ENCODE measurements around the gene GJA4.

GRCh38 chr1:34761776-34762307 lies 31.0 kb upstream of the GJA4 start:
- TF ChIP-seq GABPA (IDR thresholded peaks at IDR 0.05; ENCODE audit: low read depth) = no peak
- TF ChIP-seq CTCF (IDR thresholded peaks at IDR 0.05) = no peak
- no peak for TF ChIP-seq RAD21 (IDR thresholded peaks at IDR 0.05; ENCODE audit: low read length)
- TF ChIP-seq POLR2AphosphoS5 (IDR thresholded peaks at IDR 0.05; ENCODE audit: low read depth, low read length) = no peak
- TF ChIP-seq RFX5 (IDR thresholded peaks at IDR 0.05; ENCODE audit: low read length) = no peak
- no peak for TF ChIP-seq TAF1 (IDR thresholded peaks at IDR 0.05; ENCODE audit: borderline replicate concordance, low read depth, low read length)
- no peak for TF ChIP-seq TEAD4 (IDR thresholded peaks at IDR 0.05; ENCODE audit: borderline replicate concordance, insufficient read depth)
- TF ChIP-seq NRF1 (IDR thresholded peaks at IDR 0.05; ENCODE audit: low read depth, low read length) = no peak
- TF ChIP-seq SIN3A (IDR thresholded peaks at IDR 0.05; ENCODE audit: borderline replicate concordance, low read depth, low read length) = no peak
